ENCODE measurements around the gene PHLPP1.

- TF ChIP-seq, protein P1, sequence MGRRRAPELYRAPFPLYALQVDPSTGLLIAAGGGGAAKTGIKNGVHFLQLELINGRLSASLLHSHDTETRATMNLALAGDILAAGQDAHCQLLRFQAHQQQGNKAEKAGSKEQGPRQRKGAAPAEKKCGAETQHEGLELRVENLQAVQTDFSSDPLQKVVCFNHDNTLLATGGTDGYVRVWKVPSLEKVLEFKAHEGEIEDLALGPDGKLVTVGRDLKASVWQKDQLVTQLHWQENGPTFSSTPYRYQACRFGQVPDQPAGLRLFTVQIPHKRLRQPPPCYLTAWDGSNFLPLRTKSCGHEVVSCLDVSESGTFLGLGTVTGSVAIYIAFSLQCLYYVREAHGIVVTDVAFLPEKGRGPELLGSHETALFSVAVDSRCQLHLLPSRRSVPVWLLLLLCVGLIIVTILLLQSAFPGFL (CRISPR knock-in tag; IDR thresholded peaks at IDR 0.05): no peak
- no peak for TF ChIP-seq CTCF (IDR thresholded peaks at IDR 0.05 in 2 of 3, conservative IDR thresholded peaks at IDR 0.05 in 1 of 3; ENCODE audit: insufficient read depth in 2 of 3, low read depth in 1 of 3, low read length in 3 of 3)
- TF ChIP-seq E2F1 (CRISPR knock-in tag; IDR thresholded peaks at IDR 0.05): no peak
- no peak for TF ChIP-seq HDAC2 (IDR thresholded peaks at IDR 0.05)
- TF ChIP-seq SRSF1 (IDR thresholded peaks at IDR 0.05; ENCODE audit: low read depth, low read length): no peak
- no peak for TF ChIP-seq USF2 (CRISPR knock-in tag; IDR thresholded peaks at IDR 0.05)
These were observed 183.0 kb downstream of the PHLPP1 start for GRCh38 chr18:62898359-62898758.
